Activated naive CD4-positive, alpha-beta T cell treated with anti-CD3 and anti-CD28 coated beads, Interleukin-2, amount 50 U/mL, for 24 hours (primary cell): ENCODE measurements around the gene DACT2.

ENCODE experiments used
- H3K27ac Mint-ChIP-seq: one replicate; pipeline ENCODE4 v1.8.0; 2021; ENCODE audit warnings: mild to moderate bottlenecking, mixed read lengths
- H3K27me3 Mint-ChIP-seq: one replicate; pipeline ENCODE4 v1.8.0; 2021; ENCODE audit warnings: mixed read lengths
- H3K36me3 Mint-ChIP-seq: one replicate; pipeline ENCODE4 v1.8.0; 2021; ENCODE audit warnings: mixed read lengths
- H3K4me1 Mint-ChIP-seq: one replicate; pipeline ENCODE4 v1.8.0; 2021; ENCODE audit warnings: mixed read lengths
- H3K4me3 Mint-ChIP-seq: one replicate; pipeline ENCODE4 v1.8.0; 2021; ENCODE audit warnings: mild to moderate bottlenecking, mixed read lengths
- H3K9me3 Mint-ChIP-seq: one replicate; pipeline ENCODE4 v1.8.0; 2021; ENCODE audit warnings: mixed read lengths

Gene DACT2

GRCh38 chr6:168260420-168260987 is 59.1 kb downstream of the DACT2 start:
- no peak overlapping the region for H3K27ac Mint-ChIP-seq
- peaks cover 4% of the 10 kb centered on the region for H3K27me3 Mint-ChIP-seq

GRCh38 chr6:168258795-168259194 is 60.8 kb downstream of the DACT2 start:
- H3K27me3 Mint-ChIP-seq: peaks cover 8% of the 10 kb centered on the region
- no peak overlapping the region for H3K4me3 Mint-ChIP-seq
- H3K9me3 Mint-ChIP-seq: peaks cover 6% of the 10 kb centered on the region
- no peaks in the 10 kb centered on the region for H3K4me1 Mint-ChIP-seq
- no peaks in the 10 kb centered on the region for H3K36me3 Mint-ChIP-seq
- H3K27ac Mint-ChIP-seq: no peak overlapping the region

More at GRCh38 chr6:168260420-168260987, 59.1 kb downstream of the DACT2 start:
- no peaks in the 10 kb centered on the region for H3K4me1 Mint-ChIP-seq
- H3K4me3 Mint-ChIP-seq: no peak overlapping the region
- H3K9me3 Mint-ChIP-seq: no peaks in the 10 kb centered on the region
- H3K36me3 Mint-ChIP-seq: no peaks in the 10 kb centered on the region

GRCh38 chr6:168256940-168257339 is 62.6 kb downstream of the DACT2 start:
- Mint-ChIP-seq H3K36me3 (no peaks in the 10 kb centered on the region), H3K9me3 (peaks cover 6% of the 10 kb centered on the region), H3K4me1 (no peaks in the 10 kb centered on the region), H3K27ac (no peak overlapping the region), H3K27me3 (peaks cover 8% of the 10 kb centered on the region), H3K4me3 (no peak overlapping the region)
